GM12875 (cell line): ENCODE measurements around the gene PCDH1.

Experiments
- H3K4me3 ChIP-seq: one replicate; pipeline ENCODE4 v1.5.1; 2011; ENCODE audit warnings: low read depth, low read length, control low read depth
- CTCF ChIP-seq: IDR thresholded peaks from 2 replicates; pipeline ENCODE4 v1.5.1; 2011; ENCODE audit warnings: low read depth, mild to moderate bottlenecking, control low read depth, inconsistent platforms, low read length, moderate library complexity, borderline replicate concordance; ENCODE audit not compliant: insufficient read depth

The PCDH1 gene

GRCh38 chr5:141845371-141845851, 32.8 kb downstream of the PCDH1 start:
- H3K4me3 ChIP-seq: no peak overlapping the region

GRCh38 chr5:141844414-141845097, 33.7 kb downstream of the PCDH1 start:
- TF ChIP-seq CTCF: no peak
- H3K4me3 ChIP-seq: no peak overlapping the region

More at GRCh38 chr5:141845371-141845851, 32.8 kb downstream of the PCDH1 start:
- no peak for TF ChIP-seq CTCF

- H3K4me3 ChIP-seq: no peak overlapping the region
- TF ChIP-seq CTCF: no peak
These were observed 34.9 kb downstream of the PCDH1 start for GRCh38 chr5:141843156-141843927.

GRCh38 chr5:141841378-141842180, 36.6 kb downstream of the PCDH1 start:
- no peak for TF ChIP-seq CTCF

GRCh38 chr5:141840826-141841360, 37.3 kb downstream of the PCDH1 start:
- no peak for TF ChIP-seq CTCF
- H3K4me3 ChIP-seq: no peak overlapping the region

More at GRCh38 chr5:141841378-141842180, 36.6 kb downstream of the PCDH1 start:
- H3K4me3 ChIP-seq: no peak overlapping the region

- no peak for TF ChIP-seq CTCF
- H3K4me3 ChIP-seq: no peak overlapping the region
These were observed 37.9 kb downstream of the PCDH1 start for GRCh38 chr5:141840280-141840812.
